ENCODE measurements around the gene FOXN4. TPM values are rescaled to one million over a fixed set of nuclear protein-coding genes. Genes with fewer than 3 reads are reported as not detected.

FOXN4 gene
- total RNA-seq, 1 donor from 2014 or later, result not detected

DNA sequence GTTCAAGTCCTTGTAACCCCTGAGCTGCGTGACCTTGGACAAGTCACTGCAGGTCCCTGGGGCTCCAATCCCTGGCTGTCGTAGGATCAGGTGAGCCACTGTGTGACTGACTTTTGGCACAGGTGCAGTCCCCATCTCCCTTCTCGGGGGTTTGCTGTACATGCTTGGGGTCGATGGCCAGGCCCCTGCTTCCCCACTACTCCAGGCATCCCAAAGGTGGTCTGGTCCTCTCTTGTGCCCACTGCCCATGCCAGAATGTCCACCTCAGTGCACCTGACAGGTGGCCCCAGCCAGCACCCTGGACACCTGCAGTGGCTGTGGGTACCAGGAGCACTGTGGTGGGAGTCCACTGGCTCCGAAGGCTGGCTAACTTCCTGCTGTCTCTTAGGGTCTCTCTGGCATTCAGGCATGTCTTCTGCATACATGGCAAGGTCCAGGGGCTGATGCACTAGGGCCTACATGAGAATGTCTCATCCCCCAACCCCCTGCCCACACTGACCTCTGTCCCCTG, 14.7 kb downstream of the FOXN4 start:
- peaks cover 5% of the 10 kb centered on the region for H3K27me3 ChIP-seq (ENCODE audit: control insufficient read depth, insufficient read depth, low read length)
- no peak overlapping the region for H3K4me3 ChIP-seq (ENCODE audit: low read depth, low read length)
- no peak for DNase-seq (ENCODE audit: low read depth)
- no peak for FAIRE-seq
- TF ChIP-seq, protein P1, sequence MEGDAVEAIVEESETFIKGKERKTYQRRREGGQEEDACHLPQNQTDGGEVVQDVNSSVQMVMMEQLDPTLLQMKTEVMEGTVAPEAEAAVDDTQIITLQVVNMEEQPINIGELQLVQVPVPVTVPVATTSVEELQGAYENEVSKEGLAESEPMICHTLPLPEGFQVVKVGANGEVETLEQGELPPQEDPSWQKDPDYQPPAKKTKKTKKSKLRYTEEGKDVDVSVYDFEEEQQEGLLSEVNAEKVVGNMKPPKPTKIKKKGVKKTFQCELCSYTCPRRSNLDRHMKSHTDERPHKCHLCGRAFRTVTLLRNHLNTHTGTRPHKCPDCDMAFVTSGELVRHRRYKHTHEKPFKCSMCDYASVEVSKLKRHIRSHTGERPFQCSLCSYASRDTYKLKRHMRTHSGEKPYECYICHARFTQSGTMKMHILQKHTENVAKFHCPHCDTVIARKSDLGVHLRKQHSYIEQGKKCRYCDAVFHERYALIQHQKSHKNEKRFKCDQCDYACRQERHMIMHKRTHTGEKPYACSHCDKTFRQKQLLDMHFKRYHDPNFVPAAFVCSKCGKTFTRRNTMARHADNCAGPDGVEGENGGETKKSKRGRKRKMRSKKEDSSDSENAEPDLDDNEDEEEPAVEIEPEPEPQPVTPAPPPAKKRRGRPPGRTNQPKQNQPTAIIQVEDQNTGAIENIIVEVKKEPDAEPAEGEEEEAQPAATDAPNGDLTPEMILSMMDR (IDR thresholded peaks at IDR 0.05; ENCODE audit: insufficient read depth, low read length, severe bottlenecking), result no peak
- H3K36me3 ChIP-seq (ENCODE audit: control insufficient read depth, insufficient read depth, low read length), result no peaks in the 10 kb centered on the region

DNA sequence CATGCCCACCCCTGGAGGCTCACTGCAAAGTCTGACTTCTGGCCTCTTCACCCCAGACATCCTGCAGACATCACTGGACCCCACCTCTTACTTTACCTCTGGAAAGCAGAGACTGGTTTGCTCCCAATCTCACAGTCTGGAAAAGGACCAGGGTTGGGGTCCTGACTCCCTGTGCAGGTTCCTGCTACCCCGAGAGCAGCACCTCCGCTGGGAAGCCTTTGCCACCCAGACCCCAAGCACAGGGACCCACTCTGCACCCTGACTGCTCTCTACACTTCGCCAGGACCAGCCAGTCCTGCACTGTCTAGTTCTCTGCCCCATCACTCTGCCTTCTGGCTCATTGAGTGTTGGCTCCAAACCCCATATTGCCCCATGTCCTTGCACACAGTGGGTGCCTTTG, 16.0 kb downstream of the FOXN4 start:
- H3K27me3 ChIP-seq (ENCODE audit: control insufficient read depth, insufficient read depth, low read length), result peaks cover 5% of the 10 kb centered on the region
- DNase-seq (ENCODE audit: low read depth) (no peak), FAIRE-seq (no peak)

DNA sequence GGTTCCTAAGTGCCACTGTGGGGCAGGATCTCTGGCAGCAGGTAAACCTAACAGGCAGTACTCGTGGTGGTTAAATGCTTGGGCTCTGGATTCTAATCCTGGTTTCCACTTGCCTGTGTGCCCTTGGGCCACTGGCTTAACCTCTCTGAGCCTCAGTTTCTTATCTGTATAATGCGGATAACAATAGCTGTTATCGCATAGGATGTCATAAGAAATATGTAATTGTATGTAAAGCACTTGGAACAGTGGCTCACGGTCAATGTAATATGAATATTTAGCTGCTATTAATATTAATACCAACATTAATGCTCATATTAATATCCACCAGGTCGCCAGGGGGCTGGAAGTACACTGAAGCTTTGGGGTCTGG, 16.8 kb downstream of the FOXN4 start:
- no peak for FAIRE-seq
- Histone ChIP-seq H3K27me3 (ENCODE audit: control insufficient read depth, insufficient read depth, low read length) (peaks cover 5% of the 10 kb centered on the region), H3K36me3 (ENCODE audit: control insufficient read depth, insufficient read depth, low read length) (no peaks in the 10 kb centered on the region), H3K4me3 (ENCODE audit: low read depth, low read length) (no peak overlapping the region)
- TF ChIP-seq, protein P1 (IDR thresholded peaks at IDR 0.05; ENCODE audit: insufficient read depth, low read length, severe bottlenecking), result no peak
- no peak for DNase-seq (ENCODE audit: low read depth)

More for the DNA sequence above, 16.0 kb downstream of the FOXN4 start:
- Histone ChIP-seq H3K4me3 (ENCODE audit: low read depth, low read length) (no peak overlapping the region), H3K36me3 (ENCODE audit: control insufficient read depth, insufficient read depth, low read length) (no peaks in the 10 kb centered on the region)
- TF ChIP-seq, protein P1 (IDR thresholded peaks at IDR 0.05; ENCODE audit: insufficient read depth, low read length, severe bottlenecking), result no peak

DNA sequence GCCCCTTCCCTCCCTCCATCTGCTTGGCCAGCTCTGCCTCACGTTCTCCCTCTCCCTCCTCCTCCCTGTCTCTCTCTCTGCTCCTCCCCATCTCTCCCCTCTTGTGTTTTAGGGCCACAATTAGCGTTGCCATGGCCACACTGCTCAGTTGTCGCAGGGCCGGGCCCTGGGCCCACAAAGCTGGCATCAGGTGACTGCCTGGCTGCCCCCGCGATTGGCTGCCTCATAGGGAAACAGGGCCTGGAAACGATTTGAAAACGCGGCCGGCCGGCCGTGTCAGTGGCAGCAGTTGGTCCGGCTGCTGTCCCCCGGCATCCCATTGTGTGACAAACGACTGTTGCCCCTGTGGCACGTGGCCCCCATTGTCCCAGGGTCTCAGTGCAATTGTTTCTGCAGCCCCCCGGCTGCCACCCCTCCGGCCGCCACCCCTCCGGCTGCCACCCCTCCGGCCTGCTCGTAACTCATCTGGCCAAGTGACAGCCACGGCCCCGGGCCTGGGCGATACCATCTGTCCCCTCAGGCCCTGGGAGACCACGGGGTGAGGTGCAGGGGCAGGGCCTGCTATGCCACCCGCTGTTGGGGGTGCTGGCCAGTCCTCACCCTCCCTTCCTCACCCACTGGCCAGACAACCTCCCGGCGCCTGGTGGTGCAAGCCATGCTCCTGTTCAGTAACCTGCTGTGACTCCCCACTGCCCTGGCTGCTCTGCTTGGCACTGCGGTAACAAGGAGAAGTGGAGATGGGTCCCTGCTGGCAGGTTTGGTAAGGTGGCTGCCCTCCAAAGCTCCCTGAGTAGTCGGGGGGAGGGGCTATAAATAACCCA, 17.4 kb downstream of the FOXN4 start:
- peaks cover 5% of the 10 kb centered on the region for H3K27me3 ChIP-seq (ENCODE audit: control insufficient read depth, insufficient read depth, low read length)
- no peaks in the 10 kb centered on the region for H3K36me3 ChIP-seq (ENCODE audit: control insufficient read depth, insufficient read depth, low read length)
- TF ChIP-seq, protein P1 (IDR thresholded peaks at IDR 0.05; ENCODE audit: insufficient read depth, low read length, severe bottlenecking), result no peak
- DNase-seq (ENCODE audit: low read depth) (no peak), FAIRE-seq (no peak)
- no peak overlapping the region for H3K4me3 ChIP-seq (ENCODE audit: low read depth, low read length)

DNA sequence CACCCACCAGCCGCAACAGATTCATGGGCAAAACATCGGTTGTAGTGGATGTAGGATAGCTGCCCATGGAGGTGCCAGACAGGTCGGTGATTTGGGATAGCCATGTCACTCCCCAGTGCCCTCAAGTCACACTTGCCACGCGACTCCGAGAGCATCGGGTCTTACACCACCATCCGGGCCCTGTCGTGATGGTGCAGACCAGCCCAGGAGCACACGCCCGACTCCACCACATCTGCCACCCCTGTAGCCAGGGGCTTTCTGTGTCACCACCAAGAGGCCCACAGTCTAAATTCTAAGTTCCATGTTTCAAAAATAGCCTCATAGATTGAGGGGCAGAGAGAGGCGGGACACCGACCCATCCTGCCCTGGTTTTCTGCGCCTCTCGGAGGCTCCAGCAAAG, 18.0 kb downstream of the FOXN4 start:
- no peak for FAIRE-seq
- Histone ChIP-seq H3K36me3 (ENCODE audit: control insufficient read depth, insufficient read depth, low read length) (no peaks in the 10 kb centered on the region), H3K27me3 (ENCODE audit: control insufficient read depth, insufficient read depth, low read length) (peaks cover 5% of the 10 kb centered on the region), H3K4me3 (ENCODE audit: low read depth, low read length) (no peak overlapping the region)
- TF ChIP-seq, protein P1 (IDR thresholded peaks at IDR 0.05; ENCODE audit: insufficient read depth, low read length, severe bottlenecking), result no peak
- DNase-seq (ENCODE audit: low read depth), result no peak

Data from bronchial epithelial cell (primary cell).